Kidney (tissue), 14 donors: Measurements from ENCODE around the gene VPS26C. TPM values are rescaled to one million over a fixed set of nuclear protein-coding genes. Genes with fewer than 3 reads are reported as not detected.

Source experiments
- DNase-seq, 5 donors: peaks; one replicate each; pipeline ENCODE4 v3.0.0-alpha.2; 2013 to 2020
- FAIRE-seq: peaks from 2 replicates; lab custom pipeline; 2012; peaks lifted over from hg19 to GRCh38; lab: Jason Lieb, UNC
- H3K27ac ChIP-seq, 2 donors: one replicate each; pipeline ENCODE4 v1.7.0; 2013; ENCODE audit warnings: low read depth in 2 of 2, low read length in 2 of 2, inconsistent platforms in 1 of 2
- H3K27me3 ChIP-seq: one replicate; pipeline ENCODE4 v1.7.1; 2013; ENCODE audit warnings: low read length, inconsistent platforms; ENCODE audit not compliant: control insufficient read depth, insufficient read depth
- H3K36me3 ChIP-seq, 3 donors: one replicate each; pipeline versions ENCODE4 v1.7.0 to v1.7.1; 2013; ENCODE audit warnings: low read length in 3 of 3, control low read depth in 1 of 3, inconsistent platforms in 1 of 3; ENCODE audit not compliant: insufficient read depth in 3 of 3, control insufficient read depth in 2 of 3
- H3K4me1 ChIP-seq, 3 donors: one replicate each; pipeline versions ENCODE4 v1.7.0 to v1.7.1; 2013; ENCODE audit warnings: low read length in 3 of 3, inconsistent platforms in 1 of 3, low read depth in 1 of 3; ENCODE audit not compliant: control insufficient read depth in 2 of 3, insufficient read depth in 2 of 3
- H3K4me3 ChIP-seq, 3 donors: one replicate each; pipeline versions ENCODE4 v1.7.0 to v1.8.1; 2013; ENCODE audit warnings: low read length in 3 of 3, control low read depth in 1 of 3, inconsistent platforms in 1 of 3
- H3K9ac ChIP-seq, 3 donors: one replicate each; pipeline versions ENCODE4 v1.7.0 to v1.7.1; 2013; ENCODE audit warnings: low read length in 3 of 3, control low read depth in 1 of 3, inconsistent platforms in 1 of 3
- H3K9me3 ChIP-seq, 3 donors: one replicate each; pipeline versions ENCODE4 v1.7.0 to v1.7.1; 2013; ENCODE audit warnings: low read length in 3 of 3, control low read depth in 1 of 3, inconsistent platforms in 1 of 3; ENCODE audit not compliant: control insufficient read depth in 2 of 3, insufficient read depth in 1 of 3
- intact Hi-C: fragments of 100-400 bp; cut with DNase I; formaldehyde crosslinking; loops from one replicate; pipeline ENCODE4 v1.11.1; 2022
- polyA plus RNA-seq: library from polyadenylated mRNA; stranded (reverse); fragments of 350-450 nt; fragmentation: Illumina TruSeq; extraction: RNeasy Lipid Tissue Mini Kit (QIAGEN cat#74804); gene quantifications from one replicate; pipeline ENCODE4 v1.2.3, GENCODE V29; 2014; ENCODE audit warnings: low read depth, low replicate concordance; ENCODE audit not compliant: insufficient read depth
- total RNA-seq: library from RNA; stranded (reverse); fragmentation: NEBNext Ultra II Directional; extraction: Animal tissue kit (Norgen Biotek cat#: 25700); gene quantifications from one replicate; pipeline ENCODE4 v1.2.1, GENCODE V29; 2021
- TF ChIP-seq, protein P1 (sequence below): IDR thresholded peaks from 3 replicates; pipeline ENCODE4 v1.5.1; 2012; ENCODE audit warnings: mild to moderate bottlenecking, moderate library complexity, borderline replicate concordance; ENCODE audit not compliant: insufficient read depth; ENCODE audit errors: extremely low read depth
- donor health status: control.
- donor health status: control.
- donor health status: control.
- donor health status: control.
- donor health status: control.
- donor health status: DM: yes; HTN: yes; CAD: no.
- donor health status: Normal renal cell carcinoma (clear cell type).

VPS26C gene
- total and polyA plus RNA-seq, 2 donors from 2014 or later = 30.0 to 51.8 TPM

DNA sequence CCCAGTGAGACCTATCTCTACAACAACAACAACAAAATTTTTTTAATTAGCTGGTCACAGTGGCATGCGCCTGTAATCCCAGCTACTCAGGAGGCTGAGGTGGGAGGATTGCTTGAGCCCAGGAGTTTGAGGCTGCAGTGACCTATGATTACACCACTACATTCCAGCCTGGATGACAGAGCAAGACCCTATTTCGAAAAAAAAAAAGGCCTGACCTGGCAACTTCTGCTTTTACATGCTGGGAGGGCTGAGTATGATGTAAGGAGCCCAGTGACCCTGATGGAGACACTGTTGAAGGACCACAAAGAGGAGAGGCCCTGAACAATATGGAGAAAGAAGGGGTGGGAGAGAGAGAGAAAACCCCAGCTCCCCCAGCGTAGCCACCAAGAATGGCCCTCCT, 9.2 kb upstream of the VPS26C start:
- no peaks in the 10 kb centered on the region for H3K9me3 ChIP-seq
- DNase-seq = no peak
- no peaks in the 10 kb centered on the region for H3K27me3 ChIP-seq
- H3K27ac ChIP-seq = no peak overlapping the region
- no peak for FAIRE-seq
- no peak overlapping the region for H3K4me3 ChIP-seq
- no peaks in the 10 kb centered on the region for H3K36me3 ChIP-seq
- no peaks in the 10 kb centered on the region for H3K4me1 ChIP-seq
- TF ChIP-seq, protein P1, sequence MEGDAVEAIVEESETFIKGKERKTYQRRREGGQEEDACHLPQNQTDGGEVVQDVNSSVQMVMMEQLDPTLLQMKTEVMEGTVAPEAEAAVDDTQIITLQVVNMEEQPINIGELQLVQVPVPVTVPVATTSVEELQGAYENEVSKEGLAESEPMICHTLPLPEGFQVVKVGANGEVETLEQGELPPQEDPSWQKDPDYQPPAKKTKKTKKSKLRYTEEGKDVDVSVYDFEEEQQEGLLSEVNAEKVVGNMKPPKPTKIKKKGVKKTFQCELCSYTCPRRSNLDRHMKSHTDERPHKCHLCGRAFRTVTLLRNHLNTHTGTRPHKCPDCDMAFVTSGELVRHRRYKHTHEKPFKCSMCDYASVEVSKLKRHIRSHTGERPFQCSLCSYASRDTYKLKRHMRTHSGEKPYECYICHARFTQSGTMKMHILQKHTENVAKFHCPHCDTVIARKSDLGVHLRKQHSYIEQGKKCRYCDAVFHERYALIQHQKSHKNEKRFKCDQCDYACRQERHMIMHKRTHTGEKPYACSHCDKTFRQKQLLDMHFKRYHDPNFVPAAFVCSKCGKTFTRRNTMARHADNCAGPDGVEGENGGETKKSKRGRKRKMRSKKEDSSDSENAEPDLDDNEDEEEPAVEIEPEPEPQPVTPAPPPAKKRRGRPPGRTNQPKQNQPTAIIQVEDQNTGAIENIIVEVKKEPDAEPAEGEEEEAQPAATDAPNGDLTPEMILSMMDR = no peak
- intact Hi-C loops = loop anchor here (10.0 kb wide), 1 partner anchor 88 kb away; the partner anchor contains the start of gene DYRK1A
- H3K9ac ChIP-seq = no peak overlapping the region

DNA sequence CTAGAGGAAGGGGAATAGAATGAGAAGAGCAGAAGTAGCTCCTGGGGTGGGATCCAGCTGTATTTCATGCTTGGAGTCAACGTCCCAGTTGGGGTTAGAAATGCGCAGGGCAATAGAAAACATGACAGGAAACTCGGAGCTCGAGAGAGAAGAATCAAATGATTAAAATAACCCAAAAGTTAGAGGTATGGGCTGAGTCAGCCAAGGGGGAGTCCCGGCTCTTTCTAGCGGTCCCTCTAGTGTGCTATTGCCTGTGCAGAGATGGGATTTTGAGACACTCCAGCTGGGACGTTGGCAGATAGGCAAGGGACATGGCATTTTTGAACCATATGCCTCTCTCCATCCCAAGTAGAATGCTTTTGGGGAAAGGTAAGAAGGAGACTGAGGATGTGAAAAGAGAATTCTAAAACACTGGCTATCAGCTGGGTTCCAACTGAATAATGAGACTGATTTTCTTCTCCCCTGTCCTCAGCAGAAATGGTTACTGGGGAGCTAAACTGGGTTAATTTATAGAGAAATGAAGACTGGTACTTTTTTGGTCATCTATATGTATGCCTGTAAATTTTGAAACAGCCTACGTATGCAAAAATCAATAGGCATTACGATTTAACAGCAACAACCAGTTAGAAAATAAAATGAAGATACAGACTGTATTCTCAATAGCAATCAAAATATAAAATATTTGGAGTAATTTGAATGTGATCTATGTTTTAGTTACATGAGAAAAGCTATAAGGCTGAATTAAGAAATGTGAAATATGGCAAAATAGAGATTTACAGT, 7.0 kb upstream of the VPS26C start:
- Histone ChIP-seq H3K36me3 (no peaks in the 10 kb centered on the region), H3K27me3 (no peaks in the 10 kb centered on the region), H3K4me1 (no peaks in the 10 kb centered on the region), H3K27ac (no peak overlapping the region), H3K4me3 (no peak overlapping the region), H3K9me3 (no peaks in the 10 kb centered on the region), H3K9ac (no peak overlapping the region)
- intact Hi-C loops = loop anchor here (10.0 kb wide), 1 partner anchor 91 kb away; the partner anchor contains the start of gene DYRK1A
- FAIRE-seq (no peak), DNase-seq (no peak)
- TF ChIP-seq, protein P1 = no peak

DNA sequence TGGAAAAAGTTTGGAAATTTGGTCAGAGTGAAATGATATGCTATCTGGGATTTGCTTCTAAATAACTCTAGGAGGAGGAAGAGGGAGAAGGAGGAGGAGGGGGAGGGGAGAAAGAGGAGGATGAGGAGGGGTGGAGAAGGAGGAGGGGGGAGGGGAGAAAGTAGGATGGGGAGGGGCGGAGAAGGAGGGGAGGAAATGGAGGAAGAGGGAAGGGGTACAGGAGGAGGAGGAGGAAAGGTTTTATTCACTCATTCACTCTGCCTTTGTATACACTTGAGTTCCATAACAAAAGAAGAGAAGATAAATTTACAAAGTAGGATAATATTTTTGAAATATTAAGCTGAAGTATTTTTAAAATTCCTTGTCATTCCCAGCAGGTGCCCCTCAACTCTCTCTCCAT, 6.3 kb upstream of the VPS26C start:
- H3K9me3 ChIP-seq = no peaks in the 10 kb centered on the region
- no peak overlapping the region for H3K27ac ChIP-seq
- TF ChIP-seq, protein P1 = no peak
- H3K4me3 ChIP-seq = no peak overlapping the region
- H3K4me1 ChIP-seq = no peaks in the 10 kb centered on the region
- intact Hi-C loops = loop anchor here (10.0 kb wide), 1 partner anchor 91 kb away; the partner anchor contains the start of gene DYRK1A
- no peaks in the 10 kb centered on the region for H3K36me3 ChIP-seq
- H3K9ac ChIP-seq = no peak overlapping the region
- FAIRE-seq (no peak), DNase-seq (no peak)
- H3K27me3 ChIP-seq = no peaks in the 10 kb centered on the region
